SU-DHL-6 (cell line): ENCODE measurements around the gene C5AR1.

Source experiments
- H2AFZ ChIP-seq: fragments of 200-600 bp; sonication (generic); 2 replicates; pipeline ENCODE4 v1.6.1; 2014; ENCODE audit warnings: low read depth, mild to moderate bottlenecking, moderate library complexity, mixed read lengths, antibody characterized with exemption, low read length; ENCODE audit not compliant: severe bottlenecking
- H3F3A ChIP-seq: fragments of 200-600 bp; shearing (Covaris generic); 2 replicates; pipeline ENCODE4 v1.6.0; 2016; ENCODE audit warnings: antibody characterized with exemption, mild to moderate bottlenecking; ENCODE audit not compliant: insufficient read depth
- H3K27ac ChIP-seq: fragments of 200-600 bp; sonication (generic); 2 replicates; pipeline ENCODE4 v1.5.1; 2016; ENCODE audit warnings: low read depth, mild to moderate bottlenecking, low read length, moderate library complexity, mixed read lengths
- H3K27me3 ChIP-seq: fragments of 200-600 bp; sonication (generic), shearing (Covaris generic); 2 replicates; pipeline ENCODE4 v1.6.0; 2014; ENCODE audit warnings: mild to moderate bottlenecking, low read length
- H3K36me3 ChIP-seq: fragments of 200-600 bp; sonication (generic); 2 replicates; pipeline ENCODE4 v1.6.1; 2014; ENCODE audit warnings: mild to moderate bottlenecking, low read length, mixed read lengths
- H3K4me2 ChIP-seq: fragments of 300-600, 200-600 bp; shearing (Covaris generic), sonication (generic); 2 replicates; pipeline ENCODE4 v1.6.0; 2014; ENCODE audit warnings: low read length, low read depth, mild to moderate bottlenecking; ENCODE audit not compliant: poor library complexity, severe bottlenecking
- H3K4me3 ChIP-seq: fragments of 200-600 bp; sonication (generic); 2 replicates; pipeline ENCODE4 v1.5.1; 2014; ENCODE audit warnings: antibody characterized with exemption, low read length, mild to moderate bottlenecking, mixed read lengths; ENCODE audit not compliant: insufficient read depth, poor library complexity, severe bottlenecking
- H3K79me2 ChIP-seq: fragments of 200-600 bp; sonication (generic); 2 replicates; pipeline ENCODE4 v1.6.1; 2014; ENCODE audit warnings: mild to moderate bottlenecking, low read length, moderate library complexity; ENCODE audit not compliant: insufficient read depth
- H3K9ac ChIP-seq: fragments of 200-600 bp; sonication (generic); 2 replicates; pipeline ENCODE4 v1.7.0; 2014; ENCODE audit warnings: mild to moderate bottlenecking, low read length
- H3K9me2 ChIP-seq: fragments of 200-600 bp; sonication (generic); replicated peaks from 2 replicates; pipeline ENCODE4 v1.6.1; 2014; ENCODE audit warnings: low read length; ENCODE audit not compliant: insufficient read depth
- H3K9me3 ChIP-seq: fragments of 200-600 bp; sonication (generic); 2 replicates; pipeline ENCODE4 v1.6.1; 2014; ENCODE audit warnings: low read length, mixed read lengths; ENCODE audit not compliant: insufficient read depth
- H4K20me1 ChIP-seq: fragments of 200-600 bp; sonication (generic); 2 replicates; pipeline ENCODE4 v1.6.1; 2014; ENCODE audit warnings: low read depth, mild to moderate bottlenecking, antibody characterized with exemption, low read length, moderate library complexity, mixed read lengths
- CTCF ChIP-seq: fragments of 200-600 bp; sonication (generic); IDR thresholded peaks from one replicate; pipeline ENCODE4 v1.5.1; 2017; ENCODE audit warnings: antibody characterized with exemption, mild to moderate bottlenecking, low read length, moderate library complexity; ENCODE audit not compliant: insufficient read depth, poor library complexity, severe bottlenecking
- EZH2phosphoT487 ChIP-seq: fragments of 200-600 bp; sonication (generic), shearing (Covaris generic); conservative IDR thresholded peaks from 2 replicates; pipeline ENCODE4 v1.6.1; 2018; ENCODE audit warnings: mild to moderate bottlenecking, antibody characterized with exemption, low read length, moderate library complexity, mixed read lengths

Gene C5AR1

GRCh38 chr19:47350630-47351029 is 41.0 kb downstream of the C5AR1 start:
- peak overlapping the region; percentile 85 for H3K9ac ChIP-seq
- H3K4me2 ChIP-seq = peak overlapping the region; percentile 18
- H3K9me3 ChIP-seq = no peaks in the 10 kb centered on the region
- no peak overlapping the region for H3K4me3 ChIP-seq
- no peaks in the 10 kb centered on the region for H3K9me2 ChIP-seq
- H3K79me2 ChIP-seq = peaks cover 38% of the 10 kb centered on the region
- no peaks in the 10 kb centered on the region for H4K20me1 ChIP-seq
- H3K27me3 ChIP-seq = no peaks in the 10 kb centered on the region
- H3K27ac ChIP-seq = no peak overlapping the region
- H3K36me3 ChIP-seq = no peaks in the 10 kb centered on the region
- TF ChIP-seq EZH2phosphoT487 = no peak
- peaks cover 6% of the 10 kb centered on the region; the same call in 1 of the 2 replicates for H3F3A ChIP-seq
- no peak overlapping the region for H2AFZ ChIP-seq

GRCh38 chr19:47351548-47351947 is 41.9 kb downstream of the C5AR1 start:
- Histone ChIP-seq H3K9me2 (no peaks in the 10 kb centered on the region), H3K36me3 (no peaks in the 10 kb centered on the region), H3K4me2 (peak overlapping the region; percentile 28), H3K9ac (no peak overlapping the region), H3K9me3 (no peaks in the 10 kb centered on the region), H3K27me3 (no peaks in the 10 kb centered on the region), H3K79me2 (peaks cover 38% of the 10 kb centered on the region), H2AFZ (no peak overlapping the region), H3K4me3 (no peak overlapping the region), H3K27ac (no peak overlapping the region), H3F3A (peaks cover 6% of the 10 kb centered on the region; the same call in 1 of the 2 replicates), H4K20me1 (no peaks in the 10 kb centered on the region)
- no peak for TF ChIP-seq EZH2phosphoT487

GRCh38 chr19:47352095-47352494 is 42.4 kb downstream of the C5AR1 start:
- no peaks in the 10 kb centered on the region for H3K9me2 ChIP-seq
- no peak overlapping the region for H3K27ac ChIP-seq
- H3K36me3 ChIP-seq = no peaks in the 10 kb centered on the region
- no peak overlapping the region for H3K4me2 ChIP-seq
- H3K9me3 ChIP-seq = no peaks in the 10 kb centered on the region
- no peaks in the 10 kb centered on the region for H3K27me3 ChIP-seq
- H3K79me2 ChIP-seq = peaks cover 38% of the 10 kb centered on the region
- H3K4me3 ChIP-seq = no peak overlapping the region
- H2AFZ ChIP-seq = no peak overlapping the region
- H3K9ac ChIP-seq = no peak overlapping the region
- TF ChIP-seq CTCF (no peak), EZH2phosphoT487 (no peak)
- H3F3A ChIP-seq = peaks cover under 1% of the 10 kb centered on the region; the same call in 1 of the 2 replicates
- H4K20me1 ChIP-seq = no peaks in the 10 kb centered on the region

- Histone ChIP-seq H3K9ac (no peak overlapping the region), H2AFZ (no peak overlapping the region), H3K27me3 (no peaks in the 10 kb centered on the region), H3K4me2 (no peak overlapping the region), H3K79me2 (peaks cover 38% of the 10 kb centered on the region), H3K9me3 (no peaks in the 10 kb centered on the region), H3K36me3 (no peaks in the 10 kb centered on the region), H3K27ac (no peak overlapping the region), H4K20me1 (no peaks in the 10 kb centered on the region), H3K4me3 (no peak overlapping the region), H3K9me2 (no peaks in the 10 kb centered on the region), H3F3A (no peaks in the 10 kb centered on the region)
- TF ChIP-seq CTCF = no peak
These were observed 43.6 kb downstream of the C5AR1 start for GRCh38 chr19:47353307-47353712.
